CD4-positive, alpha-beta T cell treated with Interleukin-12 subunit alpha and Interleukin-12 subunit beta, for 1 hour (primary cell): ENCODE results near the gene CYP1A1.
"Not testable (repeated sequence)": the region's sequence is repeated elsewhere in the genome, so short reads cannot be mapped to it uniquely, and the experiment has no call there.

ENCODE experiments used
- DNase-seq: peaks from one replicate; pipeline ENCODE4 v3.0.0-alpha.2; 2020

The CYP1A1 gene, protein sequence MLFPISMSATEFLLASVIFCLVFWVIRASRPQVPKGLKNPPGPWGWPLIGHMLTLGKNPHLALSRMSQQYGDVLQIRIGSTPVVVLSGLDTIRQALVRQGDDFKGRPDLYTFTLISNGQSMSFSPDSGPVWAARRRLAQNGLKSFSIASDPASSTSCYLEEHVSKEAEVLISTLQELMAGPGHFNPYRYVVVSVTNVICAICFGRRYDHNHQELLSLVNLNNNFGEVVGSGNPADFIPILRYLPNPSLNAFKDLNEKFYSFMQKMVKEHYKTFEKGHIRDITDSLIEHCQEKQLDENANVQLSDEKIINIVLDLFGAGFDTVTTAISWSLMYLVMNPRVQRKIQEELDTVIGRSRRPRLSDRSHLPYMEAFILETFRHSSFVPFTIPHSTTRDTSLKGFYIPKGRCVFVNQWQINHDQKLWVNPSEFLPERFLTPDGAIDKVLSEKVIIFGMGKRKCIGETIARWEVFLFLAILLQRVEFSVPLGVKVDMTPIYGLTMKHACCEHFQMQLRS

DNA sequence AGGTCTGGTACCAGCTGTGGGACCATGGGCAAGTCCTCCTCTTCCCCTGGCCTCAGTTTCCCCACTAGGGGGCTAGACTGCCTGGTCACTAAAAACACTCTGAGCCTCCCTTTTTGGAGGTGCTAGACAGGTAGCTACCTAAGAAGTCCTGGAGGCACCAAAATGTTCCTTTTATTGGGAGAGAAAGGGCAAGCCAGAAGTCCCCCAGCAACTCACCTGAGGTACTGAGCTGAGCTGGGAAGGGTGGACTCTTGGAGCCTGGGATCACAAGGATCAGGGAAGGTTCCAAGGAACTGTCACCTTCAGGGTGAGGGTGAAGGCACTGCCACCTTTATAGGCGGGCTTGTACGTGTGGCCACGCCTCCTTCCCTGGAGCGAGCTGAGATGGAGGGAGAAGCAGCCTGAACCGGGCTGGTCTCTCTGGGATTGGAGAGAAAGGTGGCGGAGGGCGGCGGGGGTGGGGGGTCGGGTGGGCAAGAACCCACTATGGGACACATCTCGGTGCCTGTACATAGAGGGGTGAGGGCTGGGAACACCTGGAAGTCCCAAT lies at the start of gene CYP1A1:
Gene CYP1A1, minus strand, starts transcription at position 304 of the 550 bp plus-strand sequence. CDS start 2,431 bp downstream, outside the sequence.
- DNase-seq, result peak; percentile 16

DNA sequence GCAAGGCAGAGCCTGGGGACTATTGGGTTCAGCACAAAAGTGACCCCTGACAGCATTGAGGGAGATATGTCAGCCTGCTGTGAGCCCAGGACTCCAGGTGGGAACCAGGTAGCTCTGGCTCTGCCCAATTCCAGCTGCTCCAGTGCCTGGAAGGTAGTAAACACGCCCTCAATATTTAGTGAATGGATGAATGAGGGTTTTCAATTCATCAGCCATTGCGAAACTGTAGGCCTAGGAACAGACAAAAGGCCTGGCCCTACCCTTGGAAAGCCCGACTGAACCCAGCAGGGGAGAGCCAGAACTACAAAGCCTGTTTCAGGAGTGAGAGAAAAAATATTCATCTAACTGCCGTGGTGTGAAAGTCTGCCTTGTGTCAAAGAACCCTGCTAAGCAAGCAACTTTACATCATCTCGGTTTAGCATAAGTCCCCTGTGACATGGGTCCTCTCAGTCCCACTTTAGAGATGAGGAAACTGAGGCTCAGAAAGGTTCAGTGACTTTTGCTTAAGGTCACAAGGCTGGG lies 48.5 kb upstream of the CYP1A1 start:
- no peak for DNase-seq

DNA sequence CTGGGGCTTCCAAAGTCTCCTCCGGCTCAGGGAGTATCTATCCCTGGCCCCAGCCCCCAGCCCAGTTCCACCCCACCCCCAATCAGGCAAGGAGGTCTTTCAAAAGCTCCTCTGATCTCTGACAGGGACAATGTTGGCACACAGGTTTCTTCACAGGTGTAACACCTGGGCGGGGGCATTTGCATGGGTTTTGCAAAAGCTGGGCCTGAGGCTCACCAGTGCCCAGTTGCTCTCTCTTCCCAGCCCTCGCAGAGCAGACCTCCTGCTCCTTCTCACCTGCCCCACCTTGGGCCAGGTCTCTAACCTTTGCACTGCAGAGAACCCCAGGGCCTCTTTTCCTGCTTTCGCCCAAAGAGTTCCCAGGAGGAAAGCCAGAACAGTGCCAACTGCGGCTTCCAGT lies 48.0 kb upstream of the CYP1A1 start:
- no peak for DNase-seq

DNA sequence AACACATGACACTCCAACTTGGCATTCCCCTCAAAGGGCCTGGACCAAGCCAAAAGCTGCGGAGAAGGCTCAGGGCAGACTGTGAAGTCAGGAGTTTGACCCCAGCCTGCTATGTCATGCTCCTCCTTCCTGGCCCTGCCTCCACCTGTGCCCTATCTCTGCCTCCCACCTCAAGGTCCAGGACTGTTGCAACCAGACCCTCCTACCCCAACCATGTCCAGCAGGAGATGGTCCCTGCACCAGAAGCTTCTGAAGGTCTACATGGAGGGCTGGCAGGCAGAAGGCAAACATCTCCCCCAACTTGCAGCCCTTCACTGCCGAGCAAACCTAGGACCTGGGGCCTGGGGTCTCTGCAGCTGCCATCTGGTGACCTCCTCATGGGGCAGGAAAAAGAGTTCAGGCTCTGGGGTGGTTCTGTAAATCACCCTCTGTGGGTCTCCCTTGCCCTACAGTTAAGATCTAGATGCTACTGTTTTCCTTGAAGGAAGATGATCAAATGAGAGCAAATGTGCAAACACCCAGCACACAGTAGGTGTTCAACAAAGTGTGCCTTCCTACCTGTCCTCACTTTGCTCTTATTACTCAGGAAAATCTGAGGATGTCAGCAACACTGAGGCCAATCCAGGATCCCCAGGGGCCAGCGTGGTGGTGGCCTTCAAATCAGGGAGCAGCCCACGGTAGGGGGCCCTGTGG lies 45.0 kb upstream of the CYP1A1 start:
- no peak for DNase-seq

DNA sequence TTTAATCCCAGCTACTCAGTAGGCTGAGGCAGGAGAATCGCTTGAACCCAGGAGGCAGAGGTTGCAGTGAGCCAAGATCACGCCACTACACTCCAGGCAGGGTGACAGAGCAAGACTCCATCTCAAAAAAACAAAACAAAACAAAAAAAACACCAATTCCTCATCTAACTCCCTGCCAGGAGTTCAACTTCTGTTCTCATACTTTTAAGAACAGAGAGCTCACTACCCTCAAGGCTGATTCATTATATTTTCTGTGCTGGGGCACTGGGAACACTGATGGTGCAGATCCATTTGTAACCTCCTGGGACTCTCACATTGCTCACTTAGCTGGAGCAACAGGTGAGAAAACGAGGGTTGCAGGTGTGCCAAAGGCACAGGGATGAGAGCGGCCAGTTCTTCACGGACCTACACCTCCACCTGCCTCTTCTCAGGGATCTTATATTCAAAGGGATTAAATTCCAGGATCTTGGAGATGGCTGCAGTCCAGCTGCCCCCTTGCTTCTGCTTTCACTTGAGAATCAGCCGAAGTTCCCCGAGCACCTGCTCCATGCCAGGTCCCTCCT lies 44.2 kb upstream of the CYP1A1 start:
- DNase-seq, result no peak

DNA sequence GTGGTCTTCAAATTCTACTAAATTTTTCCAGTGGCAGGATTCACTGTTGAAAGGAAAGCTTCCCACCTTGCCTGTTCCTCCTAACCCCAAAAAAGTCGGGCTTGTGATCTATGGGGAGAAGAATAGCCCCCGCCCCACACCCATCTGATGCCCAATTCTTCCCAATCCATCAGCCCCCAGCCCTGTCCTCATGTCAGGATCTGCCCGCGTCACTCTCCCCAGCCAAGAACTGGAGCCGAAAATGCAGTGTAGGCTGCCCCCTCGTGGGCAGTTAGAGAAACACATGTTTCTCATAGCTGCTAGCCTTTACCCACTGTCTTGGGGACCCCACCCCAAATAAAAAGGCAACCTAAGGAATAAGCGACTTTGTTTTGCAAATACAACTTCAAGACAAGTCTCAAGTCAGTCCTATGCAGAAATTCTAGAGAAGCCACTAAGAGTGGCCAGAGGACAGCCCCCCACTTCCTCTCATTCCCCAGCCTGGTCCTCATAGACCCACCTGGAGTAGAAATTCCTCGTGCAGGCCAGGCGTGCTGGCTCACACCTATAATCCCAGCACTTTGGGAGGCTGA lies 43.5 kb upstream of the CYP1A1 start:
- peak; percentile 72 for DNase-seq

DNA sequence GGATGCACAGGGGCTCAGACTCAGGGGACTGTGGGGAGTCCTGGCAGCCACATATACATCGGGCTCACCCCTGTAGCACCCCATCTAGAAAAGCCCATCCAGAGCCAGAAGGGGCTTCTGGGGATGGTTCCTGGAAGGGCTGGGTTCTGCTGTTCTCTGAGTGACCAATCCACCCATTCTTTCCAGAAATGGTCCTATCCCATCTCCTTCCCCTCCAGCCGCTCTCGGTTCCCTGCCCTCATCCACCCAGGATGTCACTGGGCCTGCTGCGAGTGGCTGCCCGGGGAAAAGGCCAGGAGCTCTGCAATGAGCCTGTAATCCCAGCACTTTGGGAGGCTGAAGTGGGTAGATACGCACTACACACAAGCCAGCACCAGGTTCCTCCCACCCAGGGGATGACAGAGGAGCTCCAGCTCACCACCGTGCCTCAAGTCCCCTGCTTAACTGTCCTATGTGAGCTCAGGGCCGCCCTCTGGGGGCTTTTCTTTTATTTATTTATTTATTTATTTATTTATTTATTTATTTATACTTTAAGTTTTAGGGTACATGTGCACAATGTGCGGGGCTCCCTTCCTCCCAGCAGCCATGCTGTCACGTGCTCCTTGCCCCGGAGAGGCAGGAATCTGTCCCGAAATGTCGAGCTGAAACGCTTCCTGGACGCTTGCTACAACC lies 42.9 kb upstream of the CYP1A1 start:
- DNase-seq, result no peak

DNA sequence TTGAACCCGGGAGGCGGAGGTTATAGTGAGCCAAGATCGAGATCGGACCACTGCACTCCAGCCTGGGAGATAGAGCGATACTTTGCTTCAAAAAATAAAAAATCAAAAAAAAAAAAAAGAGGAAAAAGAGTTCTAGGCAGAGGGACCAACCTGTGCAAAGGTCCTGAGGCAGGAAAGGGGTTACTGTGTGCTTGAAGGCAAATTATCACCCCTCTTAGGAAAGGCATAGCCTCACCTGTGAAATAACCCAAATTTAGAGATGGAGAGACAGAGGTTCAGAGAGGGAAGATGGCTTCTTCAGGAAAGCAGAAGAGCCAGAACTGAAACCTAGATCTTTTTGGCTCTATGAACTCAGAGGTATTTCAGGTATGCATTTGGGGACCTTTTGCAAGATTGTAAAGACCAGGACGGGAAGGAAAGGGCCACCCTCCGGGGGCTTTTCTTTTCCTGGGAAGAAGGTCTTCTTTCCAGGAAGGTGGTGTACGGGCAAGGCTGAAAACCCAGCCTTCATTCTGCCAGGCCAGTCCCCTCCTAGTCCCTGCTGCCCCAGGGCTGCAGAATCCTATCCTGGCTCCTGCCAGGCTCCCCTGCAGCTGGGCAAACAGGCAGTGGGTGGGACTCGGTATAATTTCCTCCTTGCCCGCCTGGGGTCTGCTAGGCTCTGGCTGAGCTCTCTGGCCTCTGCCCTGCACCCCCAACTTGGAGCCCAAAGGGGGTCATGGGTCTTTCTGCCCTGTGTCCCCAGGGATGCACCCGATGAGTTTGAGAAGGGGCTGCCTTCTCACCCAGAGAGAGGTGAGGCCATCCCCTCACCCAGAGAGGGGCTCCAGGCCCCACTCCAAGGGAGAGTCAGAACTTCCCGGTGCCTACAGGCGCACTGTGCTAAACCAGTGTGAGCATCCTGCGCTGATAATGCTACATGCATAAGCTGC lies 42.1 kb upstream of the CYP1A1 start:
- no peak for DNase-seq

DNA sequence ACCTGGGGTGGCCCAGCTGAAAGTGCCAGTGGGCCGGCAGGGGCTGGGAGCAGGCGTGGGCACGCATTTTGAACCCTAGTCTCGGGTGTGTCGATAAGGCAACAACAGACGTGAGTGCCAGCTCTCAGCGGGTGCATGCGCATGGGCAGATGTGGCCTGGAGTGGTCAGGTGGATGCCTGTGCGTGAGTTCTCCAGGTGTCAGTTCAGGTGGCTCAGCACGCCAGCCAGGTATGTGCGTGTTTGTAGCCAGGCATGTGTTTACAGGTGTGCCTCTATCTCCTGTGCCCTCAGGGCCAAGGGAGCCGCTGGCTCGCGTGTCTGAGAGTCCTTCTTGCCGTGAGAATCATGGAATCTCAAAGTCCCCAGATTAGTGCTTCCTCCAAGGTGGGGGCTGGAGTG lies 38.1 kb upstream of the CYP1A1 start:
- no peak for DNase-seq

DNA sequence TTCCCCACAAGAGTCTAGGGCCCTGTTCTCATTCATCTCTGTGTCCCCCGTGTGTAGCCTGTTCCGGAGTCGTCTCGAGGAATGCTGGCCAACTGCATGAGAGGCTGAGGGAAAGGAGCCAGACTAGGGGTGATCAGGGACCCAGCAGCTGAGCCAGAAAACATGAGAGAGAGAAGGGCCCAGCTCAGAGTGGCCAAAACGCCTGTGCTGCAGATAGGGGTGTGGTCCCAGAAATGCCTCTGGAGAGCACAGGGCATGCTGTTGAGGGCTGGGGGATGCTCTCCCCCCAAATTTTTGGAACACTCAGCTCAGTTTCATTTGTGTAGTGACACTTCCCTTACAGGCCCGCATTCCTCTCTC lies 37.4 kb upstream of the CYP1A1 start:
- no peak for DNase-seq

DNA sequence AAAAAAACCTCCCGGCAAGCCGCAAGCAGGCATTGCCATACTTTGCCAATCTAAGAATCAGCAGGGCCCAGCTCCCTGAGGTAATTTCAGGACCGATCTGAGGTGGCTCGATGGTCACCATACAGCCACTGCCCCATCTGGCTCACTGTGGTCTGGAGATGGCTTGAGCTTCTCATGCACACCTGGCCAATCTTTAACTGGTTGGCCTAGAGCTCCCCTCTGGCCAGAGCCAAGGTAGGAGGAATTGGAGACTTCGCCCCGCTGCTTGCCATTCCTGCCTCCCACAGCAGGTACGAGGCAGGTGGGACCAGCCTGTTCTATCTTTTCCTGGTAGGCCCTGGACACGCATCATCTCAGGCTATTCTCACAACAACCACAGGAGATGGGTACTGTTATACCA lies 33.4 kb upstream of the CYP1A1 start:
- no peak for DNase-seq

DNA sequence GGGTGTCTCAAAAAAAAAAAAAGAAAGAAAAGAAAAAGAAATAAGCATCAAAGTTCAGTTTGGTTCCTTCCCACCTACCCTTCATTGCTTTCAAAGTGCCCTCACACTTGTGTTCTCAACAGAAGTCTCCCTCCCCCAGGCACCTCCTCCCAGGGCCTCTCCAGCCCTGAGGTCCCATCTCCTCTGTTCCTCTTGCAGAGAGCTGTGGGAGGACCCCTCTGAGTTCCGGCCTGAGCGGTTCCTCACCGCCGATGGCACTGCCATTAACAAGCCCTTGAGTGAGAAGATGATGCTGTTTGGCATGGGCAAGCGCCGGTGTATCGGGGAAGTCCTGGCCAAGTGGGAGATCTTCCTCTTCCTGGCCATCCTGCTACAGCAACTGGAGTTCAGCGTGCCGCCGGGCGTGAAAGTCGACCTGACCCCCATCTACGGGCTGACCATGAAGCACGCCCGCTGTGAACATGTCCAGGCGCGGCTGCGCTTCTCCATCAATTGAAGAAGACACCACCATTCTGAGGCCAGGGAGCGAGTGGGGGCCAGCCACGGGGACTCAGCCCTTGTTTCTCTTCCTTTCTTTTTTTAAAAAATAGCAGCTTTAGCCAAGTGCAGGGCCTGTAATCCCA lies 29.4 kb upstream of the CYP1A1 start:
- DNase-seq, result no peak

DNA sequence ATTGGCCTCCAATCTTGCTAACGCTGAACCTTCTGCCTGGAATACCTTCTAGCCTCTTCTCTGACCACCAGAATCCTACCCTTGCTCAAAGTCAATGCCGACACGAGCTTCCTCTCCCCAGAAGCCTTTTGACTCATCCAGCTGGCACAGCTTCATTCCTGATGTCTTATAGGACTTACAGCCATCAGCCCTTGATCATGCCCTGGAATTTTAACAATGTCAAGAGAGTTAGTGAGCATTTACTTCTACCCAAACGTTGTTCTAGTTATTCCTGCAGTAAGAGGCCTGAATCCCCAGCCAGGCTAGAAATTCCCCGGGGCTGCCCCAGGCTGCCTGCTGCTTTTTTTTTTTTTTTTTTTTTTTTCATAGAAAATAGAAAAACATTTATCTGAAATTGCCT lies 27.2 kb upstream of the CYP1A1 start:
- DNase-seq, result no peak

DNA sequence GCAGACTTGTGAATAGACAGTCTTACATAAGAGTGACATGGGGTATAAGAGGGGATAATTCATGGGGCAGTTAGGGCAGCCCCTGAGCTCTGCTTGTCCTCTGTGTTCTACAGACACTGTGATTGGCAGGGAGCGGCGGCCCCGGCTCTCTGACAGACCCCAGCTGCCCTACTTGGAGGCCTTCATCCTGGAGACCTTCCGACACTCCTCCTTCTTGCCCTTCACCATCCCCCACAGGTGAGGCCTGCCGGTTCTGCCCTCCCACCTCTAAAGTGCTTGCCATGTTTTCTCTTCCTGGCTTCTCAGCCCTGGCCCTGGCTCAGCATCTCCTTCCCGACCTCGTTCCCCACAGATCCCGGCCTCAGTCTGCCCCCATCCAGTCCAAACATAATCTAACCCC lies 26.7 kb upstream of the CYP1A1 start:
- no peak for DNase-seq

DNA sequence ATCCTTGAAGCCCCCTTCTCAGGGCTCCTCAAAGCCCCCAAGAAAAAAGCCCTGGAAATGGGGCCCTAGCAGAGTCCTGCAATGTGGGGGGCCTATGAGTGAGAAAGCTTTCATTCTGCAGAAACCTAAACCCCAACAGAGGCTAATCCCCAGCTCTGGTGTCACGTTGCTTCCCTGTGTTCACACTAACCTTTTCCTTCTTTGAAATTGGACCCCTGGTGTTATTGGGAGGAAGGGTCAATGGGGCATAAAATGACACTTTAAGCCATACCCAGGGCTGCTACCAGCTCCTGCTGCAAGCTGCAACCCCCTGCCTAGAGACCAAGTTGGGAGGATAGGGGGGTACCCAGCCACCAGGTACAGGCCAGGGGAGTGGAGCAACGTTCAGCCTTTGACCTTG lies 25.4 kb upstream of the CYP1A1 start:
- no peak for DNase-seq

DNA sequence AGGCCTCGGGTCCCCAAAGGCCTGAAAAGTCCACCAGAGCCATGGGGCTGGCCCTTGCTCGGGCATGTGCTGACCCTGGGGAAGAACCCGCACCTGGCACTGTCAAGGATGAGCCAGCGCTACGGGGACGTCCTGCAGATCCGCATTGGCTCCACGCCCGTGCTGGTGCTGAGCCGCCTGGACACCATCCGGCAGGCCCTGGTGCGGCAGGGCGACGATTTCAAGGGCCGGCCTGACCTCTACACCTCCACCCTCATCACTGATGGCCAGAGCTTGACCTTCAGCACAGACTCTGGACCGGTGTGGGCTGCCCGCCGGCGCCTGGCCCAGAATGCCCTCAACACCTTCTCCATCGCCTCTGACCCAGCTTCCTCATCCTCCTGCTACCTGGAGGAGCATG lies 24.5 kb upstream of the CYP1A1 start:
- no peak for DNase-seq

DNA sequence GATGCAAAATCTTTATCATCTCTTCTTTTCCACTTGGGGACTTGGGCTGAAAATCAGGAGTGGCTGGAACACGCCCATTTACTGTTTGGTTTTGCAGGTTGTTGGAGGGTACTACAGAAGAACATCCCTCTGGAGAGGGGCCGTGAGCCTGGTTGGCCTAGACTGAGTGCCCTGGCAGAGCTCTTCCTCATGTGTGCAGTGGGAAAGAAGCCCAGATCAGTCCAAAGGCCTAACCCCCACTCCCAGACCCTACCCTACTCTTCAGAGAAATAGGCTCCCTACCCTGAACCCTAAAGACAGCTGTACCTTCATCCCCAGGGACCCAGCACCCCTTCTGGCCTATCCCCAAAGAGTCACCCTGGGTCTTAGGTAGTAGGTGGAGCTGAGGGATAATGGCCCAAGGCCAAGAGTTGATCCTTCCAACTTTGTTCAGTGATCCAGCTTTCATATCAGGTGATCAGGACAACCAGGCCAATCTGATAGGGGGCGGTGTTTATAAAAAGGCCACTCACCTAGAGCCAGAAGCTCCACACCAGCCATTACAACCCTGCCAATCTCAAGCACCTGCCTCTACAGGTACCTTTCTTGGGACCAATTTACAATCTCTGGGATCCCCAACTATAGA lies 23.1 kb upstream of the CYP1A1 start, which contains the start of gene CYP1A2:
Gene CYP1A2, plus strand, starts transcription at position 524 of the 625 bp plus-strand sequence. CDS start 894 bp downstream, outside the sequence.
- DNase-seq, result no peak

DNA sequence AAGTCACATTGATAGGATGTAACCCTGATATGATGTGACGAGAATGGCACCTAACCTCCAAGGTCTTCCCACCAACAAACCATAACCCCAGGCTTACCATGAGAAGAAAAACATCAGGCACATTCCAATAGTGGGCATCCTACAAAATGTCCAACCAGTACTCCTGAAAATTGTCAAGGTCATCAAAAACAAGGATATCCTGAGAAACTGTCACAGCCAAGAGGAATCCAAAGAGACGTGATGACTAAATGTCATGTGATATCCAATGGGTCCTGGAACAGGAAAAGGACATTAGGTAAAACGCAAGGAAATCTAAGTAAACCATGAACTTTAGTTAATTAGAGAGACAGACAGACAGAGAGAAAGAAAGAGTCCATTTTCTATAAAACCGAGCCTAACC lies 21.1 kb upstream of the CYP1A1 start:
- no peak for DNase-seq

DNA sequence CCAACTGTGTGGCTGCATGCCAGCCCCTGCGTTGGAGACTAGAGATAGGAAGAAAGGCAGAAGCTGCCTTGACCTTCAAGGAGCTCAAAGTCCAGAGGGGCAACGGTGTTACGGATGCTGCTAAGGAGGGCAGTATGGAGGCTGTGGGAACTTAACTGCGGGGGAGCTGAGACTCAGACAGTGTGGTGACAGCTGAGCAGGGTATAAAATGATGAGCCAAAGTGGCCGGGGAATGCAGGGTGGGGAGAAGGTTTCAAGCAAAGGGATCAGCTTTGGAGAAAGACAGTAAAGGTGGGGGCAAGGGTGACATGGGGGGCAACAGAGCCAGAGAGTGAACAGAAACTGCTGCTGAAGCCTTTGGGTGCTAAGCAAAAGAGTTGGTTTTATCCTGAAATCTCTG lies 17.1 kb upstream of the CYP1A1 start:
- no peak for DNase-seq

DNA sequence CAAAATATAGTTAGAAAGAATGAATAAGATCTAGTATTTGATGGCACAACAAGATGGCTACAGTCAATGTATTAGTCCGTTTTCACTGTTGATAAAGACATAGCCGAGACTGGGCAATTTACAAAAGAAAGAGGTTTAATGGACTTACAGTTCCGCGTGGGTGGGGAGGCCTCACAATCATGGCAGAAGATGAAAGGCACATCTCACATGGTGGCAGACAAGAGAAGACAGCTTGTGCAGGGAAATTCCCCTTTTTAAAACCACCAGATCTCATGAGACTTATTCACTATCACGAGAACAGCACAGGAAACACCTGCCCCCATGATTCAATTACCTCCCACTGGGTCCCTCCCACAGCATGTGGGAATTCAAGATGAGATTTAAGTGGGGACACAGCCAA lies 12.9 kb upstream of the CYP1A1 start:
- not testable (repeated sequence) for DNase-seq
